Fibroblast of villous mesenchyme (primary cell): ENCODE results near the gene UBE2G2. TPM values are rescaled to one million over a fixed set of nuclear protein-coding genes. Genes with fewer than 3 reads are reported as not detected.

Experiments used
- DNase-seq: peaks from one replicate; pipeline ENCODE4 v3.0.0-alpha.2; 2010; ENCODE audit warnings: low read depth
- H3K4me3 ChIP-seq: 2 replicates; pipeline ENCODE4 v1.5.1; 2011; ENCODE audit warnings: low read depth, mild to moderate bottlenecking, low read length
- total RNA-seq: library from RNA; depleted of rRNA; stranded (reverse); fragments of >200 nt; gene quantifications from 2 replicates; pipeline ENCODE4 v1.2.3, GENCODE V29; 2012
- TF ChIP-seq, protein P1 (sequence below): IDR thresholded peaks from 2 replicates; pipeline ENCODE4 v1.5.1; 2012; ENCODE audit warnings: low read depth, mild to moderate bottlenecking, low read length; ENCODE audit not compliant: insufficient read depth

UBE2G2 gene
- total RNA-seq, 1 donor: 88.5 TPM

DNA sequence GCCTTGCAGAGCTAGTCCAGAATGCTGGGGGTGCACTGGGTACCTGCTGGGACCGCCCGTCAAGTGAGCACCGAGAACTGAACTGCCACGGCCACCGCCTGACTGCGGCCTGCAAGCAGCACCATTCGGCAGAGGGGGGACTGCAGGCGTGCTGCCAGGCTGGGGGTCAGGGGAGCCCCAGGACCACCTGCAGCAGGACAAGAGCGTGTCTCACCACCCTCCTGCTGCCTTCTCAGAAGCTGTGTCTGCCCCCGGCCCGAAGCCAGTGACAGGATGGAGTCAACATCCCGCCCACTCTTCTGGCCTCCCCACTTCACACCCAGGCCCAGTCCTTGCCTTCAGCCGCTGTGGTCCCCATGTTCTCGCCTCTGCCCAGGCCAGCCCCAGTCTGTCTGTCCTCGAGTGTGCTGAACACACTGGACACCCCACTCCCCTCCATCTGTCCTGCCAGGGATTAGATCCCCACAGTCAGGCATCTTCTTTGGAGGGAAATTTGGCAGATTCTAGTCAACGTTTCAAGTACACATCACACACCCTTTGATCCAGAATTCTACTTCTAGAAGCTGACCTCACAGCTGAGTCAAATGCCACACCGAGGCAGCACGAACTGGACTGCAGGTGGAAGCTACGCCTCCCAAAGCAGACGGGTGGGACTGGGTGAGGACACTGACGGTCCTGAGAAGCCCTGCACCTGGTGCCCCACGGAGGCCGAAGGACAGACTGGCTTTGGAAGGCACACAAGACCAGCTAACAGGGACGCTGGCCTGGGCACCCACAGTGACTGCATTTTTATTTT, 45.8 kb upstream of the UBE2G2 start:
- no peak for DNase-seq
- H3K4me3 ChIP-seq: no peak overlapping the region
- TF ChIP-seq, protein P1, sequence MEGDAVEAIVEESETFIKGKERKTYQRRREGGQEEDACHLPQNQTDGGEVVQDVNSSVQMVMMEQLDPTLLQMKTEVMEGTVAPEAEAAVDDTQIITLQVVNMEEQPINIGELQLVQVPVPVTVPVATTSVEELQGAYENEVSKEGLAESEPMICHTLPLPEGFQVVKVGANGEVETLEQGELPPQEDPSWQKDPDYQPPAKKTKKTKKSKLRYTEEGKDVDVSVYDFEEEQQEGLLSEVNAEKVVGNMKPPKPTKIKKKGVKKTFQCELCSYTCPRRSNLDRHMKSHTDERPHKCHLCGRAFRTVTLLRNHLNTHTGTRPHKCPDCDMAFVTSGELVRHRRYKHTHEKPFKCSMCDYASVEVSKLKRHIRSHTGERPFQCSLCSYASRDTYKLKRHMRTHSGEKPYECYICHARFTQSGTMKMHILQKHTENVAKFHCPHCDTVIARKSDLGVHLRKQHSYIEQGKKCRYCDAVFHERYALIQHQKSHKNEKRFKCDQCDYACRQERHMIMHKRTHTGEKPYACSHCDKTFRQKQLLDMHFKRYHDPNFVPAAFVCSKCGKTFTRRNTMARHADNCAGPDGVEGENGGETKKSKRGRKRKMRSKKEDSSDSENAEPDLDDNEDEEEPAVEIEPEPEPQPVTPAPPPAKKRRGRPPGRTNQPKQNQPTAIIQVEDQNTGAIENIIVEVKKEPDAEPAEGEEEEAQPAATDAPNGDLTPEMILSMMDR: no peak

DNA sequence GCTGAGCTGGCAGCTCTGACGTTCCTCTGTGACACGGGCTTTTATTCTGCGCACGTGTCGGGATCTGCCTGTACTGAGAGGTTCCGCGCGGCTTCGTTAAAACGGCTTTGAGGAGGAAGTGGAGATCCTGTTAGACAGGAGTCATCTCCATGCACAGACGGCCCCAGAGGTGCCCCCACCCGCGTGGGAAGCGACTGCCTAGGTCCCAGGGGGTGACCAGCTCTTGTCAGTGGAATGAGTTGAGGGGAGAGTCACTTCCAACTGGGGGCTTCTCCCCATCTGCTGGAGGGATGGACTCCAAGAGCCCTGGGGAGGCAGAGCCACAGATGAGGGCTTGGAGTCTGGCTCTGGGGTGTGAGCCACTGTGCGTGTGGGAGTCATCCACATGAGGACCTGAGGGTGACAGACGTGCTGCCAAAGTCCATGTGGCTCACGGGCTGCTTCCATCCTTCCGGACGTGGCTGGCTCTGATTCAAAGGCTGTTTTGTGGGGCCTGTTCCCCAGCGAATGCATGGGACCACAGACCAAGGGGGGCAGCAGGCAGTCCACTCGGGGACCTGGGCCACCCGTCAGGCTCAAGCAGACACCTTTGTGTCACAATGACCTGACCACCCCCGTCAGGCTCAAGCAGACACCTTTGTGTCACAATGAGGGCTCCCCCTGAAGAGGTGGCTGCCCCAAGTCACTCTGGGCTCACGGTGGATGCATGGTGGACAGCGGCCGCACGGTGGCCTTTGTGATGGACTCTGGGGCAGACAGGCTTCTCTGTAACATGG, 45.1 kb upstream of the UBE2G2 start:
- TF ChIP-seq, protein P1: no peak
- DNase-seq: peak; percentile 68
- H3K4me3 ChIP-seq: peak overlapping the region; percentile 51

- H3K4me3 ChIP-seq: peak overlapping the region; percentile 51
- TF ChIP-seq, protein P1: no peak
- no peak for DNase-seq
Measured at GRCh38 chr21:44846224-44846484, 44.5 kb upstream of the UBE2G2 start.

- TF ChIP-seq, protein P1: peak; percentile 49
- peak overlapping the region; percentile 51 for H3K4me3 ChIP-seq
- DNase-seq: peak; percentile 82
Measured at GRCh38 chr21:44845418-44846223, 44.0 kb upstream of the UBE2G2 start.

GRCh38 chr21:44844256-44844655, 42.6 kb upstream of the UBE2G2 start:
- TF ChIP-seq, protein P1: no peak
- H3K4me3 ChIP-seq: no peak overlapping the region
- no peak for DNase-seq

GRCh38 chr21:44842721-44843445, 41.3 kb upstream of the UBE2G2 start:
- no peak overlapping the region for H3K4me3 ChIP-seq
- DNase-seq: no peak
- TF ChIP-seq, protein P1: no peak
